HG02759 (cell line): ENCODE data around the gene VKORC1.
"Not testable (repeated sequence)": the region's sequence is repeated elsewhere in the genome, so short reads cannot be mapped to it uniquely, and the experiment has no call there.

Source experiments
- ATAC-seq: cut with Tn5 transposase; IDR thresholded peaks from one replicate; pipeline ENCODE4 v1.9.1; 2021; ENCODE audit warnings: mild to moderate bottlenecking, moderate library complexity; ENCODE audit not compliant: unreplicated experiment

VKORC1 gene

DNA sequence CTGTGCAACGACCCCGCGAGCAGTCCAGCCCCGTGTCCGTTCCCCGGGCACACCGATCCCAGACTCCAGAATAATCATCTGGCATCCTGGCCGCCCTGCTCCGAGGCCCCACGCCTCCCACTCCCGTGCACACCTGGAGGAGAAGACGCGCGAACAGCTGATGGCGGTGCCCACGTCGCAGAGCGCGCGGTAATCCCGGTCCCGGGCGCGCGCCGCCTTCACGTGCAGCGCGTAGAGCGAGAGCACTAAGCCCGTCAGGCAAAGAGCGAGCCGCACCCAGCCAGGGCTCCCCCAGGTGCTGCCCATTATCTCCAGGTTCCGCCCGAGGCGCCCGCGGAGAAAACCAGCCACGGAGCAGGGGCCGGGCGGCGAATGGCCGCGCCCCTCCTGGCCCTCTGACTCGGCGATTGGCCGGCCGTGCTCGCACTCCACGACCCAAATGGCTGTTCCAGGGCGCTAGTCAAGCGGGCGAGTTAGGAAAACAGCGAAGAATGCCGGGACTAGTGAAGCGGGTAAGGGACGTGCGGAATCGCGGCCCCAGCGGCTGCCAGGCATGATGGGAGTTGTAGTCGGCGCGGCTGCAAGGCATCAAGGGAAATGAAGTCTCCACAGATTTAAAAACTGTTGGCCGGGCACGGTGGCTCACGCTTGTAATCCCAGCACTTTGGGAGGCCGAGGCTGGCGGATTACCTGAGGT lies at the start of gene VKORC1:
TSS of gene VKORC1 (minus strand) at position 374 of the 697 bp plus-strand sequence. CDS start at position 306, 68 bp downstream.
- ATAC-seq = peak; percentile 91

DNA sequence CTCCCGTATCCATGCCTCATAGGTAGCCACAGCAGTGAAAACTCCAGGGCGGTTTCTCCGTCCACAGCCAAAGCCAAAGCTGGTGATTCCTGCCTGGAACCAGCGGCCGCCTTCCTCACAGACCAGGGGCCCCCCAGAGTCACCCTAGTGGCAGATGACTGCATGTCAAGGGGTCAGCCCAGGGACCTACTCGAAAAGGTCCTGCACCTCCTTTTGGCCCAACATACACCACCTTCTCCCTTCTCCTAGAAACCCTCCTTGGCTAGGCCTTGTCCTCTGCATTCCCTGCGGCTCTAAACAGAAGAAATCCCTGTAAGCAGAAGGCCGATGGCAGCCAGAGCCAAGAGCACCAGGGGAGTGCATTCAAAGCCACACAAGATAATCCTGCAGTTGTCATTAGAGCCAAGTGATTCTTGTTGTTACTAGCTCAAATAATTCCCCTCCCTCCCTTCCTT lies 49.1 kb upstream of the VKORC1 start:
- ATAC-seq = no peak

DNA sequence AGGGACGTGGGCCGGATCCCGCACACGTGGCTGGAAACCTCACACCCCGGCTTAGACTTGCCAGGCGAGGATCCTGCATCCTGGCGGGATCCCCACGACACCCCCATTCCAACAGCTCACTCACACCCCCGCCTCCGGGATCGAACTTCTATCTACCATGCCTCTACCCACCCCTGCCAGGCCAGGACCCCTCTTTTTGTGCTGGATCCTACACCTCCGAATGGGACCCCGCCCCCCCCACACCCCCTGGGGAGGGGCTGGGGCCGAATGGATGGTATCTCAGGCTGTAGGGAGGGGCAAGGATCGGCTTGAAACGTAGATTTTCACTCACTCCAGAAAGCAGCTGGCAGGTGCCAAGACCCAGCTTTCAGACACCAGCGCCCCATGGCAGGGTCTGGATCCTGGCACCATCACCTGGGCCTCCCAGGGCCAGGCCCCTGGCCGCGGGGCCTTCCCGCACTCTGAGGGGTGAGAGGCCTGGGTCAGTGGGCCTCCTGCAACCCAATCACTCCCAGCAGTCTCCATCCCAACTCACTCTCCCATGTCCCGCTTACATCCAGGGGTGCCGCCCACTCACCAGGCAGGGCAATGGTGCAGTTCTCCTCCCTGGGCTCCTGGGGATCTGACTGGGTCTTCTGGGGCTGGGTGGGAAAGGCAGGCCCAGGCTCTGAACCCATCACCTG lies 48.6 kb upstream of the VKORC1 start:
- ATAC-seq = no peak

DNA sequence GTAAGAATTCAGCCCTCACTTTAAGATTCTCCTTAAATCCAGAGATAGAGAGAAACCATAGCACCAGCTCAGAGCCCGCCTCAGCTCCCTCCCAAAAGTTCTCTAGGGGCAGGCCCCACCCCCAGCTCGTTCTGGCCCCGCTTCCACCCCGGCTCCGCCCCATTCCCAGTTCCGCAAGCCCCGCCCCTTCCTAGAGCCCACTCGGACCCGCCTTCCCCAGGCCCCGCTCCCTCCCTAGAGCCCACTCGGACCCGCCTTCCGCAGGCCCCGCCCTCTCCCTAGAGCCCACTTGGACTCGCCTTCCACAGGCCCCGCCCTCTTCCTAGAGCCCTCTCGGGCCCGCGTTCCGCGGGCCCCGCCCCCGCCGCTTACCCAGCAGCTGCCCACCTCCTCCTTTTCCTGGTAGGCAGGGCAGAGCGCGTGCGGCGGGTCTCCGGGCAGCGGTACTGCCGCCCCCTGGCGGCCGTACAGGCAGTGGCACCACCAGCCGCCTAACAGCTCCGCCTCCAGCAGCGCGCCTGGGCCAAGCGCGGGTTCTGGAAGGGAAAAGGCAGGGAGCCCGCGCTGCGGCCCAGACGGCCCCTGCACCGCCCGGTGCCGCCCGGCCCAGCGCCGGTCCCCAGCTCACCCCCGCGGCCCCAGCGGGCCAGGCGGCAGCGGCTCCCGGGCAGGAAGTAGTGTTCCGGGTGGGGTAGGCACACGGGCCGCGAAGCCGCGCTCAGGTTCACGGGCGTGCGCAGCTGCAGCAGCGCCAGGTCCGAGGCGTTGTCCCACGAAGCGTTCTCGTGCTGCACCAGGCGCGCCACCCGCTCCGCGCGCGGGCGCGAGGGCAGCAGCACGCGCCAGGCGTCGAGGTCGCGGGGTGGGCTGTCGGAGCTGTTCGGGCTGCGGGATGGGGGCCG lies 47.8 kb upstream of the VKORC1 start:
- ATAC-seq = peak; percentile 89

DNA sequence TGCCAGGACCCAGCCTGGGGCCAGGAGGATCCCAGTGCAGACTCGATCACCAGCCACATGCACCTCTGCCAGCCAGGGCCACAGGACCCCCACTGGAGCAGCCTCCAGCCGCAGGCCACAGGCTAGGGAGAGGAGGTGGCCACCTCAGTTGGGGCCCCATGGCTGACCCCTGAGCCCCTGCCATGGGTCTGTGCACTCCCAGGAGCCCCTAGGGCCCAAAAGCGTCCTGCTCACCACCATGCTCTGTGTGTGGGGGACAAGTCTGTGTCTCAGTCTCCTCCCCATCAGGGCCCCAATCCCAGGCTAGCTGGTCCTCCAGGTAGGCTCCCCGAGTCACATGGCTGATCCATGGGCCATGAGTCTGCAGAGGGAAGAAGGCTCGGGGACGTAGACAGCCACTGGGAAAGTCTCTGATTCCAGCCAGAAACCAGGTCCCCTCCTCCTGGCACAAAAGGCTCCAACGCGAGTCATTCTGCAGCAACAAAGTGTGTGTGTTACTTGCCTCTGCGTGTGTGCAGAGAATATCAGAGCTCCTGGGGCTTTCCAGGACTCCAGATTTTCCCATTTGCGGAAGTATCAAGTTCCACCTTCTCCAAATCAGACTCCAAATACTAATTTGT lies 47.0 kb upstream of the VKORC1 start:
- no peak for ATAC-seq

DNA sequence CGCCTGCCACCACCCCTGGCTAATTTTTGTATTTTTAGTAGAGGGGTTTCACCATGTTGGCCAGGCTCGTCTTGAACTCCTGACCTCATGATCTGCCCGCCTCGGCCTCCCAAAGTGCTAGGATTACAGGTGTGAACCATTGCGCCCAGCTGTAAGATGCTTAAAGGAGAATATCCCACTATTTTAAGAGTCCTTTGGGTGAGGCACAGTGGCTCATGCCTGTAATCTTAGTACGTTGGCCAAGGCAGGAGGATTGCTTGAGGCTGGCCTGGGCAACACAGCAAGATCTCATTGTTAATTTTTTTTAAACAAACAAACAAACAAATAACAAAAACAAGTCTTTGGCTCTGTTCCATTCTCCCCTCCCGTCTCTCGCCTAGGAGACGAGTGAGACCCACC lies 46.5 kb upstream of the VKORC1 start:
- not testable (repeated sequence) for ATAC-seq

DNA sequence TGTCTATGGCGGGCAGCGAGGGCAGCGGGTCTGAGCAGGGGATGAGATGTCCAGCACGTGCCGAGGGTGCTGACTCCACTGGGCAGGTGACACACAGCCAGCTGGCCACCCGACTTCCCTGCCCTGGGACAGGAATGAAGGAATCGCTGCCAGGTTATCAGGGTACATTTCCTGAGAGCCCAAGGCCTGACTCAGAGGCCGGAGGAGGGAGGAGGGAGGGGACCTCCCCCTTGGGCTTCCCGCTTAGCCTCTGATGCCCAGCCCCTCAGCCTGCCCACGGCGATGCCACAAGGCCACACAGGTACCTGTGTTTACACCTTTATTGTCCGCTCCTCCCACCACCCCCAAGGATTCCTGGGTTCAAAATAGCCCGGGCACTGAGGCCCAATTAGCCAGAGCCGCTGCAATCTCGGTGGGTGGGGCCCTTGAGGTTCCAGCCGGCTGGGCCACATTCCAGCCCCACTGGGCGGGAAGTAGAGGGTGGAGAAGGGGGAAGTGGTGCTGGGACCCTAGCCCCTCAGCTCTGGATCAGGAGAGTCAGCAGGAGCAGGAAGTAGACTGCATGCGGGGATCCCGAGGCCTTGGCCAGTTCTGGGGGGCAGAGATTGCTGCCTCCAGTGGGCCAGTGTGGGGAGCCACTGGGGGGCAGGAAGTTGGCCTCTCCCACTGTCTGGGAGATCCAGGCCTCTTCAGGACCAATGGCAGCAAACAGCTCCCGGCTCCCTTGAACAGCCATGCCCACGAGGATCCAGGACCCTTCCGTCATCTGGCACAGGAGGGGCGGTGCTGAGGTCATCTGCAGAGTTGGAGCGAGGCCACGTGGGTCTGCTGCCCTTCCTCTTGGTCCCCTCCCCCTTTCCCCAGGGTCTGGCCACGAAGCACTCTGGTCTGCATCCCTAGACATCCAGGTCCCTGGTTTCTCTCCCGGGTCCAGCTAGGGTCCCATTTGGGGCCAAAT lies 44.3 kb upstream of the VKORC1 start:
- ATAC-seq = no peak

DNA sequence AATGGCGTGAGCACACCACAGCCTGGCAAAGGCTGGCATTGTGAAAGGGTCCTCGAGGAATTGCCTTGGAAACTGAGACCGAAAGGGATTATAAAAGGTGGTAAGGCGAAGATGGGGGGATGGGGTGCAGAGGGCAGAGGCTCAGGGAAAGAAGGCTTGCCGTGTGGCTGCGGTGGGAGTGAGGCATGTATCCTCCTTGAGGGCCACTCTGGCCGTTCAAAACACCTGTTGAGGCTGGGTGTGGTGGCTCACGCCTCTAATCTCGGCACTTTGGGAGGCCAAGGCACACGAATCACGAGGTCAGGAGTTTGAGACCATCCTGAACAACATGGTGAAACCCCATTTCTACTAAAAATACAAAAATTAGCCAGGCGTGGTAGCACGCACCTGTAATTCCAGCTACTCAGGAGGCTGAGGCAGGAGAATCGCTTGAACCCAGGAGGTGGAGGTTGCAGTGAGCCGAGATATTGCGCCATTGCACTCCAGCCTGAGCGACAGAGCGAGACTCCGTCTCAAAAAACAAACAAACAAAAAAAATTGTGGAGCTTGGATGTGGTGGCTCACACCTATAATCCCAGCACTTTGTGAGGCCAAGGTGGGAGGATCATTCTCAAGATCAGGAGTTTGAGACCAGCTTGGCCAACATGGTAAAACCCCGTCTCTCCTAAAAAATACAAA lies 42.4 kb upstream of the VKORC1 start:
- not testable (repeated sequence) for ATAC-seq

DNA sequence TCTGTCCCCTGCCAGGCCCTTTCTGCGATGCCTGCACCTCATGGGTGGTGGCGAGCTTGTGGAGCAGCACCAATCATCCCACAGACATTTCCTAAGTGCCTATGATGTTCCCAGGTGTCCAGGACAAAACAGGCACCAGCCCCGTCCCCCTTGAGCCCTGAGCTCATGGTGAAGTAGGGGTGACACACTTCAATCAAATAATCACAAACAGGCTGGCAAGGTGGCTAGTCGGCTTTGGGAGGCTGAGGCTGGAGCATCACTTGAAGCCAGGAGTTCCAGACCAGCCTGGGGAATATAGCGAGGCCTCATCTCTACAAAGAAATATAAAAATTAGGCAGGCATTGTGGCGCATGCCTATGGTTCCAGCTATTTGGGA lies 41.7 kb upstream of the VKORC1 start:
- no peak for ATAC-seq

DNA sequence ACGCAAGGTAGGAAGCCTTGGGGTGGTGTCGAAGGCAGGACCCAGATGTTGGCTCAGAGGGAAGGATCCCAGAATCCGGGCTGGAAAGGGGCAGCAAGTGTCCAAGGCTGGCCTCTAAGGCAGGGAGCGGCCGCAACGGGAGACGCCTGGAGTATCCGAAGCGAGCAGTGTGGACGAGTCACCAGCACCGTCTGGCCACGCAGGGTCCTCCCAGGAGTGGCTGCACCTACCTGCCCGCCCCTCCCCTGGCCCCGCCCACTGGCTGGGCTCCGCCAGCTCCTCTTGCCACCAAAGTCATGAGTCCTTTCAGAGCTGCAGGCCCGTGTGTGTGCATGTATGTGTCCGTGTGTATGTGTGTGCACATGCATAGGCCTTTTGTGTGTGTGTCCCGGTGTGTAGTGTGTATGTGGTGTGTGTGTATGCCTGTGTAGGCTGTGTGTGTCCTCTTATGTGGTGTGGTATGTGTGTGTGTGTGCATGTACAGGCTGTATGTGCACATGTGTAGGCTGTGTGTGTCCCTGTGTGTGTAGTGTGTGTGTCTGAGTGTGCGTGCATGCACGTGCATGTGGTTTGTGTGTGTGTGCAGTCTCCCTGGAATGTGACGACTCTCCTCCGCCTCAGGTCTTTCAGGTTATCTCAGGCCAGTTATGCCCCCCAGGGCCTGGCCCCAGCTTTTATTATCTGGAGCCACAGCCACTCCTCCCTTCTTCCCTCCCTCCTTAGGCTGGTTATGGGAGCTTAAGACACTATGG lies 41.1 kb upstream of the VKORC1 start, which contains the start of gene PRSS8:
TSS of gene PRSS8 (minus strand) at position 193 of the 752 bp plus-strand sequence. CDS start 229 bp downstream, outside the sequence.
- no peak for ATAC-seq

DNA sequence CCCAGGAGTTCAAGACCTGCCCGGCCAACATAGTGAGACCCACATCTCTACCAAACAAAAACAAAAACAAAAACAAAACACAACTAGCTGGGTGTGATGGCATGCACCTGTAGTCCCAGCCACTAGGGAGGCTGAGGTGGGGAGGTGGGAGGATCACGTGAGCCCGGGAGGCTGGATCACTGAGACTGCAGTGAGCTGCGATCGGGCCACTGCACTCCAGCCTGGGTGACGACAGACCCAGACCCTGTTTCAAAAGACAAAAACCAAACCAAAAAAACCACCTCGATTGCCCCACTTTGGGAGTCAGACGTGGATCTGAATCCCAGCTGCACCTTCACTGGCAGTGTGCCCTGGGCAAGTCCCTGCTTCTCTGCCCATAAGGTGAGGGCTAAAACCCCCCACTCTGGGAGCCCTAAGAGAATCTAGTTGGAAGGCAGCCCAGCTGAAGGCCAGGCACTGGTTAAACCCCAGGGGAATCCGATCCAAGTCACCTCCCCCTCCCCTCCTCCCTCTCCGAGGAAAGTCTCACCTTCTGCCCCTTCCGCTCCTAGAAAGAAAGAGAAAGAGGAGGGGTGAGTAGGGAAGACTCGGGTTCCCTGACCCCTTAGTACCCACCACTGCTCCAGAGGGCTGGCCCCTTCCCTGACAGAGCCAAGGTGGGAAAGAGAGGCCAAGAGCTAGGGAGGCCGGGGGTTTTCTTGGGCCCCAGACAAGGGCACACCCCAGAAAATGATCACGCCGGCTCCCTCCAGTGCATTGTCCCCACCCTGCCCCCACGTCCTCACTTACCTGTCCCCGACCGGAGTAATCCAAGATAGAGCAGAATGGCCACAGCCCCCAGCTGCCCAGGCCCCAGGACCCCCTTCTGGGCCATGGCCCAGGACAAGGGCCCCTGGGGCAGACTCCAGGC lies 40.3 kb upstream of the VKORC1 start:
- ATAC-seq = no peak

DNA sequence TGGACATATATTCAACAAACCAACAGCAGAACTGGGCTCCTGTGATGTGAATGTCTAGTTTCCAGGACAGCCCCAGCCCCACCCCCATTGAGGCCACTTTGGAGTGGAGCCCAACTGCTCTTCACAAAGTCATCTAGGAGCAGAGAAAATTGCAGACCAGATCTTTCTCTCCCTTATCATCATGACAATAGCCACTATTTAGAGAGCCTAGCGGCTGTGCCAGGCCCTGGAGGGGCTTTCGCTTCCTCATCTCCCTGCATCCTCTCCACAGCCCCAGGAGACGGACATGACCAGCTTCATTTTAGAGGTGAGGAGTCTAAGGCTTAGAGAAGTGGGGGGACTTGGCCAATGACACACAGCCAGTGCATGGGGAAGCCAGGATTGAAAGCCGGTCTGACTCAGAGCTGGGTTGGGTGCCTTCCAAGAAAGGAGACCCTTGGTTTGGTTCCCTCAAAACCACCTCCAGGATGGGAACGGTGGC lies 39.5 kb upstream of the VKORC1 start:
- ATAC-seq = no peak

DNA sequence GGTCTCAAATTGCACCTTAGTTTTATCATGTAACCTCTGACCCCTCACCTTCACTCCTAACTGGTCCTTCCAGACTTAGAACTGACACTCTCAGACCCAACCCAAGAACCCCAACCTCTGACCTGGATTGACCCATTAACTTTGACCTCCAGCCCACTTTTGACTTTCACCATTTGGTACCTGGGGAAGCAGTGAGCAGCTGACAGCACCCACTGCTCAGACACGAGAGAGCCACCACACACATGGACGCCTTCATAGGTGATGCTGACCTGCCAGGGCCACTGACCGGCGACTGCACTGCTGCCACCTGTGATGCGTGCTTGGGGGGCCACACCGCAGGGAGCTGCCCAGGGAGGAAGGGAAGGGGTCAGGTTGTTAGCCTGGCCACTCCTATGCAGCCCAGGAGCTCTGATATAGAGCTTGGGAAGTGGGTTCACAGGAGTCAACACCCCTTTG lies 38.5 kb upstream of the VKORC1 start:
- no peak for ATAC-seq

DNA sequence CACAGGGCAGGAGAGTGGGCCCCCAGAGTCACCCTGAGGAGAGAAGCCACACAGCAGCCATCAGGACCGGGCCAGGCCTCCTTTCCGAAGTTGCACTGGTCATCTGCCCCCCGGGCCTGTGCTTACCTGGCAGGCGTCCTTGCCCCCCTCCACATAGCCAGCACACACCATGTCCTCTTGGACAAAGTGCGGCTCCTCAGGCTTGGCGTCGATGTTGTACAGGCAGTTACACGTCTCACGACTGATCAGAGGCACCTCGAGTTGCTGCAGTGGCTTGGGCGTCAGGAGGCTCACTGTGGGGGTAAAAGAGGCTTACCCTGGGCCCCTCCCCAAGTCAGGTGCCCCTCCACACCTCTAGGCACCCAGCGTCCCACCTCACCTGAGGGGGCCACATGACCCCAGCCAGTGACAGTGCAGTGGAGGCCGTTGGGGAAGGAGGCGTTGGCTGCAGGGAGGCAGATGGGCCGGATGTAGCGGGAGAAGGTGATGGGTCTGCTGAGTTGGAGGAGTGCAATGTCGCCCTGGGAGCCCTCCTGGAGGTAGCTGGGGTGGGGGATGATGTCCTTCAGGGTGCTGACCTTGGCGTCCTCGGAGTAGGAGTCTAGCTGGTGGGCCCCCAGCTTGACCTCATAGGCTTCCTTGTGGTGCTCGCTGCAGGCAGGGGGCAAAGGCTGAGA lies 37.8 kb upstream of the VKORC1 start:
- ATAC-seq = no peak

DNA sequence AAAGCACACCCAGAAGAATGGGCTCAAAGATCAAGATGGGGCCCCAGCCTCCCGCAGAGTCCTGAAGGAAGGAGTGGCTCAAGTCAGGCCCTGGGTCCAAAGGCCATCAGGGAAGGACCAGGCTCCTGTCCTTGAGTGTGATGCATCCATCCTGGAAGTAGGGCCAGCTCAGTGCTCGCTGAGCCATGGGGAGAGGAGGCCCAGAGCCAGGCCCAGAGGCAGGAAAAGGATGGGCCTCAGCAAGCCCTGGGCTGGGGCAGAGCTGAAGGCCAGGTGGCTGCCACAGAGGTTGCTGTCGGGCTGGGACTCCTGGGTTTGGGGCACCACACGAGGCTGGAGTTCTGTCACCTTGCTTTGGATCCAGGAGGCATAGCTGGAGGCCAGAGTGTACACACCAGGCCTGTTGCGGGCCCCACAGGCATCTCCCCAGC lies 37.3 kb upstream of the VKORC1 start:
- no peak for ATAC-seq

DNA sequence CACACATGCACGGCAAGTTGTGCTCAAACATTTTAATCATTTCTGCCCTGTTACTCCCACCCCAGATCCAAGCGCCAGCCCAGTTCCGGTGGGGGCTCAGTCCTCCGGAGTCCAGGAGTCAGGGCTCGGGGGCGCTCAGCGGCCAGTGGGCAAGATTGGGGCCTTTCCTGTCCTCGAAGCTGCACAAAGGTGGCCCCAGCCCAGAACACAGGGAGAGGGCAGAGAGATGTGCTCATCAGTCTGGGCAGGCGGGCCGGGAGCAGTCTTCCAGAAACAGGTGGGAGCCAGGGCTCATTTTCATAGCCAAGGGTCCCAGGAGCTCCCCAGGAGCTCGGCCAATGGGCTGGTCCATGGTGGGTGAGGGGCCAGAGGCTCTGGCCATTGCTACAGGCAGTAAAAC lies 36.8 kb upstream of the VKORC1 start:
- ATAC-seq = no peak

DNA sequence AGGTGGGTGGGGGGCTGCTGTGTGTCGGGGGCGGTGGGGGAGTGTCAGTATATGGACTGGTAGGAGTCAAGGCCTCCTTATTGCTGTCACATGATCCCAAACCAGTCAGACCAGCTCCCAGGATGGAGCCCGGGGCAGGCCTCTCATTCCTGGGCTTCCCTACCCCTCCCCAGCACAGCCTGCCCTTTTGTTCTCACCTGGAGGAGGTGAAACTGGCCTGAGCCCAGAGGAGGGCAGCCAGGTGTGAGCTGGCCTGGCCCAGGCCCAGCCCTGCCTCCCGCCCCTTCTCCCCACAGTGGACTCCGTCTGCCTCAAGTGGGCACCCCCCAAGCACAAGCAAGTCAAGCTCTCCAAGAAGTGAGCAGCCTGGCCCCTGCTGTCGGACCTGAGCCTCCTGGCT lies 36.3 kb upstream of the VKORC1 start:
- ATAC-seq = no peak
